ENCODE results near the gene GXYLT2.

DNA sequence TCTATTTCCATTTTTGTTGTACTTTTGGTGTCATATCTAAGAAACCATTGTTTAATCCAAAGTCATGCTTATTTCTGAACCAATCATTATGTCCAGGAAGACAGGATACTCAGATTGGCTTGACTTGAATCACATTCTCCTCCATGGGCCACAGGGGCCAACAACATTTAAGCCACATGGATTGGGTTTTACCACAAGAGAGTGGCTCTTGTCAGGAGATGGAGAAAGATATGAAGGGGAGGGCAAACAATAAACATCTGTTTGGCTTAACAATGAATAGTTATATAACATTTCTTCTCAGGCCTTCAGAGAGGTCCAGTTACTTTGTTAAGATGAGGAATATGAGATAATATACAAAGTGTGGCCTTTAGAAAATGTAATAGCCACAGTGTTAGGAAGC is 44.6 kb downstream of the GXYLT2 start:
- TF ChIP-seq, protein P1, sequence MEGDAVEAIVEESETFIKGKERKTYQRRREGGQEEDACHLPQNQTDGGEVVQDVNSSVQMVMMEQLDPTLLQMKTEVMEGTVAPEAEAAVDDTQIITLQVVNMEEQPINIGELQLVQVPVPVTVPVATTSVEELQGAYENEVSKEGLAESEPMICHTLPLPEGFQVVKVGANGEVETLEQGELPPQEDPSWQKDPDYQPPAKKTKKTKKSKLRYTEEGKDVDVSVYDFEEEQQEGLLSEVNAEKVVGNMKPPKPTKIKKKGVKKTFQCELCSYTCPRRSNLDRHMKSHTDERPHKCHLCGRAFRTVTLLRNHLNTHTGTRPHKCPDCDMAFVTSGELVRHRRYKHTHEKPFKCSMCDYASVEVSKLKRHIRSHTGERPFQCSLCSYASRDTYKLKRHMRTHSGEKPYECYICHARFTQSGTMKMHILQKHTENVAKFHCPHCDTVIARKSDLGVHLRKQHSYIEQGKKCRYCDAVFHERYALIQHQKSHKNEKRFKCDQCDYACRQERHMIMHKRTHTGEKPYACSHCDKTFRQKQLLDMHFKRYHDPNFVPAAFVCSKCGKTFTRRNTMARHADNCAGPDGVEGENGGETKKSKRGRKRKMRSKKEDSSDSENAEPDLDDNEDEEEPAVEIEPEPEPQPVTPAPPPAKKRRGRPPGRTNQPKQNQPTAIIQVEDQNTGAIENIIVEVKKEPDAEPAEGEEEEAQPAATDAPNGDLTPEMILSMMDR (IDR thresholded peaks at IDR 0.05 in 4 of 5, conservative IDR thresholded peaks at IDR 0.05 in 1 of 5): no peak
- TF ChIP-seq POLR2A (IDR thresholded peaks at IDR 0.05): no peak
